ENCODE data around the gene ARHGDIG. TPM values are rescaled to one million over a fixed set of nuclear protein-coding genes. Genes with fewer than 3 reads are reported as not detected.

Gene ARHGDIG
- total RNA-seq, 1 experiment from 2014 or later: 0.41 TPM

DNA sequence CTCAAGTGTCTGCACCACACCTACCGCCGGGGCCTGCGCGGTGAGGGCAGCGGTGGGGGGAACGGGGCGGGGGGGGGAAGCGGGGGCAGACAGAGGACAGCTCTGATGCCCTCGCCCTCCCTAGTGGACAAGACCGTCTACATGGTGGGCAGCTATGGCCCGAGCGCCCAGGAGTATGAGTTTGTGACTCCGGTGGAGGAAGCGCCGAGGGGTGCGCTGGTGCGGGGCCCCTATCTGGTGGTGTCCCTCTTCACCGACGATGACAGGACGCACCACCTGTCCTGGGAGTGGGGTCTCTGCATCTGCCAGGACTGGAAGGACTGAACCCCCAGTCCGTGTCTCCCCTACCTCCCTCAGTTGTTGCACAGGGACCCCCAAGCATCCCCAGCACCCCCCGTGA is 2.1 kb downstream of the ARHGDIG start:
- ChIA-PET CTCF (no interaction called here), POLR2A (ENCODE audit: low non-redundant PET) (no interaction called here)
- Histone ChIP-seq H3K4me1 (ENCODE audit: insufficient read depth, low read length, poor library complexity, severe bottlenecking) (no peaks in the 10 kb centered on the region), H3K9me3 (ENCODE audit: low read depth, low read length, poor library complexity, severe bottlenecking) (no peaks in the 10 kb centered on the region), H3K27me3 (replicated peaks; ENCODE audit: insufficient read depth, low read depth, low read length, poor library complexity) (peaks cover 15% of the 10 kb centered on the region), H3K27ac (ENCODE audit: low read depth, low read length, poor library complexity, severe bottlenecking) (no peak overlapping the region), H3K36me3 (ENCODE audit: insufficient read depth, low read length, poor library complexity, severe bottlenecking) (no peaks in the 10 kb centered on the region), H3K4me3 (ENCODE audit: low read depth, low read length, poor library complexity, severe bottlenecking) (no peak overlapping the region)
- TF ChIP-seq, protein P1, sequence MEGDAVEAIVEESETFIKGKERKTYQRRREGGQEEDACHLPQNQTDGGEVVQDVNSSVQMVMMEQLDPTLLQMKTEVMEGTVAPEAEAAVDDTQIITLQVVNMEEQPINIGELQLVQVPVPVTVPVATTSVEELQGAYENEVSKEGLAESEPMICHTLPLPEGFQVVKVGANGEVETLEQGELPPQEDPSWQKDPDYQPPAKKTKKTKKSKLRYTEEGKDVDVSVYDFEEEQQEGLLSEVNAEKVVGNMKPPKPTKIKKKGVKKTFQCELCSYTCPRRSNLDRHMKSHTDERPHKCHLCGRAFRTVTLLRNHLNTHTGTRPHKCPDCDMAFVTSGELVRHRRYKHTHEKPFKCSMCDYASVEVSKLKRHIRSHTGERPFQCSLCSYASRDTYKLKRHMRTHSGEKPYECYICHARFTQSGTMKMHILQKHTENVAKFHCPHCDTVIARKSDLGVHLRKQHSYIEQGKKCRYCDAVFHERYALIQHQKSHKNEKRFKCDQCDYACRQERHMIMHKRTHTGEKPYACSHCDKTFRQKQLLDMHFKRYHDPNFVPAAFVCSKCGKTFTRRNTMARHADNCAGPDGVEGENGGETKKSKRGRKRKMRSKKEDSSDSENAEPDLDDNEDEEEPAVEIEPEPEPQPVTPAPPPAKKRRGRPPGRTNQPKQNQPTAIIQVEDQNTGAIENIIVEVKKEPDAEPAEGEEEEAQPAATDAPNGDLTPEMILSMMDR (conservative IDR thresholded peaks at IDR 0.05; ENCODE audit: low read depth, low read length): no peak
- TF ChIP-seq EZH2 (IDR thresholded peaks at IDR 0.05; ENCODE audit: borderline replicate concordance, low read depth, low read length, poor library complexity, severe bottlenecking): no peak
- DNase-seq (ENCODE audit: low spot score): no peak
- intact Hi-C loops (cut with micrococcal nuclease; ENCODE audit: unreplicated experiment): no loop called here
- no TSS peak for BruUV-seq (replicated peaks)

DNA sequence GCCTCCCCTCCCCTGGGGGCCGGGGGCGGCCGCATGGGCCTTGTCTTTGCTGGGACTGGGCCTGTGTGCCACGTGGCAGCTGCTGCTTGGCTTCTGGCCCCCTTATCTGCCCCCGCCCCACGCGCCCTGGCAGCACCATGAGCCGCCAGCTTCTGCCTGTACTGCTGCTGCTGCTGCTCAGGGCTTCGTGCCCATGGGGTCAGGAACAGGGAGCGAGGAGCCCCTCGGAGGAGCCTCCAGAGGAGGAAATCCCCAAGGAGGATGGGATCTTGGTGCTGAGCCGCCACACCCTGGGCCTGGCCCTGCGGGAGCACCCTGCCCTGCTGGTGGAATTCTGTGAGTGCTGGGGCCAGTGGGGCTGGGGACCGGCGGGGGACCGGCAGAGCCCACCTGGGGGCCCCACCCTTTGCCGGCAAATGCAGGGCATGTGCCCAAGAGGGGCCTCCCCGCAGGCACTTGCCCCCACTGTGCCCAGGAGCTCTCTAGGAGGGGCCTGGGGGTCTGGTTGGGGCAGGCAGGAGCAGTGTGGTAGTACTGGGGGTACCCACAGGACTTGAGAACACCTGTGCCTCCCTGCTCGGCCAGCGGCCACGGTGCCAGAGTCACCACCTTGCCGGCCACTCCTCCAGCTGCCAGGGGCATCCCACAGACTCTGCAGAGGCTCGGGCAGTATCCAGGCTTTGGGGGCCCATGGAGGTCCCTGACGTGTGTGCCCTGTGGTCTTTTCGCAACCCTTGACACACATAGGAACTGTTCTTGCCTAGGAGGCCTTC is 2.8 kb downstream of the ARHGDIG start, which contains the start of gene PDIA2:
TSS of gene PDIA2 (plus strand) at position 132 of the 773 bp plus-strand sequence. CDS start at position 138, 6 bp downstream.
- ChIA-PET CTCF (no interaction called here), POLR2A (ENCODE audit: low non-redundant PET) (no interaction called here)
- intact Hi-C loops (cut with micrococcal nuclease; ENCODE audit: unreplicated experiment): no loop called here
- no peak for DNase-seq (ENCODE audit: low spot score)
- Histone ChIP-seq H3K36me3 (ENCODE audit: insufficient read depth, low read length, poor library complexity, severe bottlenecking) (peaks cover 5% of the 10 kb centered on the region), H3K27ac (ENCODE audit: low read depth, low read length, poor library complexity, severe bottlenecking) (no peak within 1 kb of the TSS), H3K4me3 (ENCODE audit: low read depth, low read length, poor library complexity, severe bottlenecking) (no peak within 1 kb of the TSS), H3K4me1 (ENCODE audit: insufficient read depth, low read length, poor library complexity, severe bottlenecking) (no peaks in the 10 kb centered on the region), H3K9me3 (ENCODE audit: low read depth, low read length, poor library complexity, severe bottlenecking) (no peaks in the 10 kb centered on the region), H3K27me3 (replicated peaks; ENCODE audit: insufficient read depth, low read depth, low read length, poor library complexity) (peaks cover 15% of the 10 kb centered on the region)
- no TSS peak for BruUV-seq (replicated peaks)
- no peak for TF ChIP-seq EZH2 (IDR thresholded peaks at IDR 0.05; ENCODE audit: borderline replicate concordance, low read depth, low read length, poor library complexity, severe bottlenecking)
- TF ChIP-seq, protein P1 (conservative IDR thresholded peaks at IDR 0.05; ENCODE audit: low read depth, low read length): no peak

DNA sequence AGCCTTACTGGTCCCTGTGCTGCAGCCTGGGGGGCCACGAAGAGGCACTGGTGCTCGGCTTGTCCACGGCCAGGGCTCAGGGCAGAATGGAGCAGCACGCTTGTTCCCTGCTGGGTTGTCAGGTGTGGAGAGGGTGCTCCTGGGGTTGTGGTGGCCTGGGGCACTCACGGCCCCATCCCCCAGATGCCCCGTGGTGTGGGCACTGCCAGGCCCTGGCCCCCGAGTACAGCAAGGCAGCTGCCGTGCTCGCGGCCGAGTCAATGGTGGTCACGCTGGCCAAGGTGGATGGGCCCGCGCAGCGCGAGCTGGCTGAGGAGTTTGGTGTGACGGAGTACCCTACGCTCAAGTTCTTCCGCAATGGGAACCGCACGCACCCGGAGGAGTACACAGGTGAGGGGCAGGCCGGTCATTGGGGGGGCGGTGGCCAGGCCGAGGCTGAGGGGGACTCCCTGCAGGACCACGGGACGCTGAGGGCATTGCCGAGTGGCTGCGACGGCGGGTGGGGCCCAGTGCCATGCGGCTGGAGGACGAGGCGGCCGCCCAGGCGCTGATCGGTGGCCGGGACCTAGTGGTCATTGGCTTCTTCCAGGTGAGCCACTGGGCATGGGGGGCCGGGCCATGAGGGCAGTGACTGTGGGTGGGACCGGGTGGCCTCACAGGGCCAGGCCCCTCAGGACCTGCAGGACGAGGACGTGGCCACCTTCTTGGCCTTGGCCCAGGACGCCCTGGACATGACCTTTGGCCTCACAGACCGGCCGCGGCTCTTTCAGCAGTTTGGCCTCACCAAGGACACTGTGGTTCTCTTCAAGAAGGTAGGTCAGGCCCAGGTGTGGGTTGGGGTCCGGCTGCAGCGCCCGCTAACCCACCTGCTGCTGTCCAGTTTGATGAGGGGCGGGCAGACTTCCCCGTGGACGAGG is 4.1 kb downstream of the ARHGDIG start:
- DNase-seq (ENCODE audit: low spot score): no peak
- BruUV-seq (replicated peaks): no TSS peak
- Histone ChIP-seq H3K4me1 (ENCODE audit: insufficient read depth, low read length, poor library complexity, severe bottlenecking) (no peaks in the 10 kb centered on the region), H3K4me3 (ENCODE audit: low read depth, low read length, poor library complexity, severe bottlenecking) (no peak overlapping the region), H3K36me3 (ENCODE audit: insufficient read depth, low read length, poor library complexity, severe bottlenecking) (peaks cover 9% of the 10 kb centered on the region), H3K27me3 (replicated peaks; ENCODE audit: insufficient read depth, low read depth, low read length, poor library complexity) (peaks cover 15% of the 10 kb centered on the region), H3K27ac (ENCODE audit: low read depth, low read length, poor library complexity, severe bottlenecking) (no peak overlapping the region), H3K9me3 (ENCODE audit: low read depth, low read length, poor library complexity, severe bottlenecking) (no peaks in the 10 kb centered on the region)
- intact Hi-C loops (cut with micrococcal nuclease; ENCODE audit: unreplicated experiment): no loop called here
- TF ChIP-seq, protein P1 (conservative IDR thresholded peaks at IDR 0.05; ENCODE audit: low read depth, low read length): no peak
- TF ChIP-seq EZH2 (IDR thresholded peaks at IDR 0.05; ENCODE audit: borderline replicate concordance, low read depth, low read length, poor library complexity, severe bottlenecking): no peak
- POLR2A ChIA-PET (ENCODE audit: low non-redundant PET): no interaction called here
- CTCF ChIA-PET: no interaction called here

Measured in A673 (cell line).